ENCODE results near the gene TTC9. TPM values are rescaled to one million over a fixed set of nuclear protein-coding genes. Genes with fewer than 3 reads are reported as not detected.
A peak's percentile ranks its signal among the peaks of the same experiment; 100 is the strongest.

Gene TTC9
- polyA plus RNA-seq, 3 donors = 0.99 to 2.1 (median 1.2) TPM

- H3K27ac Mint-ChIP-seq = no peak overlapping the region
- TF ChIP-seq CTCF (IDR thresholded peaks at IDR 0.05) = no peak
- no peak overlapping the region for H3K4me3 Mint-ChIP-seq
- intact Hi-C loops (cut with micrococcal nuclease) = no loop called here
- Histone ChIP-seq H3K9me3 (replicated peaks in 1 of 2; ENCODE audit: control insufficient read depth in 1 of 2, insufficient read depth in 1 of 2, low read length in 2 of 2) (no peaks in the 10 kb centered on the region), H2AFZ (ENCODE audit: insufficient read depth, low read depth, low read length, poor library complexity, severe bottlenecking) (no peak overlapping the region), H3K27me3 (ENCODE audit: control insufficient read depth in 2 of 2, insufficient read depth in 2 of 2, low read length in 2 of 2) (no peaks in the 10 kb centered on the region), H3K79me2 (ENCODE audit: insufficient read depth, low read length) (no peaks in the 10 kb centered on the region), H3K27ac (ENCODE audit: low read depth in 1 of 2, low read length in 2 of 2) (no peak overlapping the region), H4K20me1 (ENCODE audit: insufficient read depth, low read length) (no peaks in the 10 kb centered on the region), H3K4me2 (replicated peaks; ENCODE audit: extremely low read depth, low read length, poor library complexity, severe bottlenecking) (no peak overlapping the region), H3K4me1 (ENCODE audit: control insufficient read depth in 1 of 2, insufficient read depth in 2 of 2, low read length in 2 of 2) (peaks cover 5 to 11% of the 10 kb centered on the region in 2 donors), H3K4me3 (replicated peaks in 1 of 3; ENCODE audit: low read depth in 2 of 3, low read length in 3 of 3) (no peak overlapping the region), H3K36me3 (replicated peaks in 1 of 2; ENCODE audit: control insufficient read depth in 1 of 2, insufficient read depth in 2 of 2, low read length in 2 of 2) (no peaks in the 10 kb centered on the region), H3K9ac (ENCODE audit: insufficient read depth, low read length, poor library complexity, severe bottlenecking) (no peak overlapping the region)
- H3K9me3 Mint-ChIP-seq = no peaks in the 10 kb centered on the region
- 47% methylated on average over 4 of the region's 6 CpGs for WGBS (ENCODE audit: insufficient coverage)
- peaks cover 0 to 3% of the 10 kb centered on the region in 2 donors for H3K36me3 Mint-ChIP-seq
- H3K4me1 Mint-ChIP-seq = peaks cover 12% of the 10 kb centered on the region
- peak in 1 of 3 donors; percentile 34 for DNase-seq
- H3K27me3 Mint-ChIP-seq (ENCODE audit: low read depth in 3 of 3) = peaks cover 3 to 10% (median 5%) of the 10 kb centered on the region in 3 donors
Observed at GRCh38 chr14:70707138-70708038, 65.7 kb downstream of the TTC9 start.

- no peaks in the 10 kb centered on the region for H4K20me1 ChIP-seq (ENCODE audit: insufficient read depth, low read length)
- 100% methylated on average over 4 of the region's 15 CpGs for WGBS (ENCODE audit: insufficient coverage)
- H3K27ac Mint-ChIP-seq = no peak overlapping the region
Observed at GRCh38 chr14:70708717-70709570, 67.2 kb downstream of the TTC9 start.

More at GRCh38 chr14:70708717-70709570, 67.2 kb downstream of the TTC9 start:
- no peaks in the 10 kb centered on the region for H3K9me3 ChIP-seq (replicated peaks in 1 of 2; ENCODE audit: control insufficient read depth in 1 of 2, insufficient read depth in 1 of 2, low read length in 2 of 2)
- Mint-ChIP-seq H3K4me1 (peaks cover 9% of the 10 kb centered on the region), H3K4me3 (no peak overlapping the region), H3K9me3 (no peaks in the 10 kb centered on the region), H3K27me3 (ENCODE audit: low read depth in 3 of 3) (peaks cover 3 to 7% (median 6%) of the 10 kb centered on the region in 3 donors), H3K36me3 (peaks cover 0 to 3% of the 10 kb centered on the region in 2 donors)
- no peaks in the 10 kb centered on the region for H3K36me3 ChIP-seq (replicated peaks in 1 of 2; ENCODE audit: control insufficient read depth in 1 of 2, insufficient read depth in 2 of 2, low read length in 2 of 2)
- no peak for TF ChIP-seq CTCF (IDR thresholded peaks at IDR 0.05)
- no peak overlapping the region for H3K9ac ChIP-seq (ENCODE audit: insufficient read depth, low read length, poor library complexity, severe bottlenecking)
- H3K27me3 ChIP-seq (ENCODE audit: control insufficient read depth in 2 of 2, insufficient read depth in 2 of 2, low read length in 2 of 2) = no peaks in the 10 kb centered on the region
- peaks cover 2 to 7% of the 10 kb centered on the region in 2 donors for H3K4me1 ChIP-seq (ENCODE audit: control insufficient read depth in 1 of 2, insufficient read depth in 2 of 2, low read length in 2 of 2)
- intact Hi-C loops (cut with micrococcal nuclease) = no loop called here
- no peak overlapping the region for H3K27ac ChIP-seq (ENCODE audit: low read depth in 1 of 2, low read length in 2 of 2)
- H3K4me3 ChIP-seq (replicated peaks in 1 of 3; ENCODE audit: low read depth in 2 of 3, low read length in 3 of 3) = no peak overlapping the region
- DNase-seq = no peak
- H3K4me2 ChIP-seq (replicated peaks; ENCODE audit: extremely low read depth, low read length, poor library complexity, severe bottlenecking) = no peak overlapping the region
- H2AFZ ChIP-seq (ENCODE audit: insufficient read depth, low read depth, low read length, poor library complexity, severe bottlenecking) = no peak overlapping the region
- no peaks in the 10 kb centered on the region for H3K79me2 ChIP-seq (ENCODE audit: insufficient read depth, low read length)
